ELR (cell line): ENCODE data around the gene AKT1S1.

Experiments
- DNase-seq: peaks from one replicate; pipeline ENCODE4 v3.0.0-alpha.2; 2015; ENCODE audit warnings: low read depth

The AKT1S1 gene

DNA sequence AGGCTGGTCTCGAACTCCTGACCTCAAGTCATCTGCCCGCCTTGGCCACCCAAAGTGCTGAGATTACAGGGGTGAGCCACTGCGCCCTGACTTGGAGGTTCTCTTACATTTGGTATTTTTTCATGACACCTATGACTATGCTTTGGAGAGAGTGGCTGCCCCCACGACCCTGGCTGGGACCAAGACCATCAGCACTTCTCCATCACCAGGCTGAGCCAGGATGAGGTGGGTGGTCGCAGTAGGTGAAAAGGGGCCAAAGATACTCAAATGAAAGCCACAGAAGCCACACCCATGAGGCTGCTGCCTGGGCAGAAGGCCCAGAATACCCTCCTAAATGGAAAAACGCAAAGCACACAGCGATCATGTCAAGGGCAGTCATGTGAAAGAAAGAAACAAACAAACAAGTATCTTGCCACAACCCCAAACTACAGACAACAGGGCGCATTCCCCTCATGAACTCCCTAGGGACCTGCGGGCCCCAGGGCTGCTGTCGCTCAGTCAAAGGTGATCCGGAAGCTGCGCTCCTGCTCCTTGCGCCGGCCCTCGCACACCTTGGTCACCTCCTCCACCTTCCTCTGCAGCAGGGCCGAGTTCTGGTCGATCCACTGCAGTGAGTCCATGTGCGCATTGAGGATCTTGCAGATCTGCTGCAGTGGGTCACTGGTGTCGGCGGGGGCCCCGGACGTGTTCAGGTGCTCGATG, 30.7 kb upstream of the AKT1S1 start:
- DNase-seq, result no peak

GRCh38 chr19:49906879-49907564, 29.9 kb upstream of the AKT1S1 start:
- no peak for DNase-seq

DNA sequence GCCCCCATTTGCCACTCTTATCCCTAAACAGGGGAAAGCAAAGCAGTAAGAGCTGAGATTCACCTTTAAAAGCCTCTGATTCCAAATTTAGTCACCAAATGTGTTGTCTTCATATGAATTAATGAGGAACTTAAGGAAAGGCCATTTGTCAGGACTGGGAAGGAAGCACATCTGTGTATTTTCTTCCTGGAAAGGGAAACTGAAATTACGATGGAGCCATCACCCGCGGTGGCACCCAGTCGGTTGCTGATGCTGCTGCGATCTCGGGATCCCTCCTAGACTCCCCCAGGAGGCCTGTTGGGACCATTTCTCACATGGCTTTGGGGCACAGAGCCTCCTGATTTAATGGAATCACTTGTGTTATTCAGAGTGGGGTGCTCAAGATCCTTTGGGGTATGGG, 27.0 kb upstream of the AKT1S1 start:
- no peak for DNase-seq

DNA sequence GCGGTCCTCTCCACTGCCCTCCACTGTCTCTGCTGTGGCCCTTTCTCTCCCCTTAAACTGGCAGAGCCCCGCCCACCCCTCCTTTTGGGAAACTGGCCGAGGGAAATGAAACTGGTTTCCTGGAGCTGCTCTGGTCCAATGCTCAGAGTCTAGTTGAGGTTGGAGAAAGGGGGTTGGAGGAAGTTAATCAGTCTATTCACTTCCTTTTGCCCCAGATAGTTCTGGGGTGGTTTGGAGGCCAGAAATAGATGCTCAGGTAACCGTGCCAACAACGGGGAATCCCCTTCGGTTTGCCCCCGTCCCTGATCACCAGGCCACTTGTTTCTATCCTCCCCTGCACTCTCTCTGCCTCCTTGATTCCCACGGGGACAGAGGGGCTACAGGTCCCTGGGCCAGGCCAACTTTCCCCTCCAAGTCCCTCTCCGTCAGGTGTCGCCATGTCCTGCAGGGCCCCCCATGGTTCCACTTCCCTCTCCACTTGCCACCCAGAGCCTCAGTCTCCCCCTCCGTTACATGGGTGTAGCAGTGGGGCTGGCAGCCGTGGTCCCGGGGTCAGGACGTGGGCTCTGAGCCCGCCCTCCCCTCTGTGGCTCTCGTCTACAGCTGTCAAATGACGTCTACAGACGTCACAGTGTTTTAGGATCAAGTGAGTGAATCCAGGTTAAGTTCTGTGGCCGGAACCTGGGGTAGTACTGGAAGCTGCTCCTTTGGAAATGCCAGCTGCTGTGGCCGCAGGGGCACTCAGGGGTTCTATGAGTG, 19.9 kb upstream of the AKT1S1 start, which contains the start of gene IL4I1:
IL4I1 (minus strand) TSS at position 25 of the 759 bp plus-strand sequence. CDS start 727 bp downstream, outside the sequence.
- DNase-seq, result peak; percentile 40

DNA sequence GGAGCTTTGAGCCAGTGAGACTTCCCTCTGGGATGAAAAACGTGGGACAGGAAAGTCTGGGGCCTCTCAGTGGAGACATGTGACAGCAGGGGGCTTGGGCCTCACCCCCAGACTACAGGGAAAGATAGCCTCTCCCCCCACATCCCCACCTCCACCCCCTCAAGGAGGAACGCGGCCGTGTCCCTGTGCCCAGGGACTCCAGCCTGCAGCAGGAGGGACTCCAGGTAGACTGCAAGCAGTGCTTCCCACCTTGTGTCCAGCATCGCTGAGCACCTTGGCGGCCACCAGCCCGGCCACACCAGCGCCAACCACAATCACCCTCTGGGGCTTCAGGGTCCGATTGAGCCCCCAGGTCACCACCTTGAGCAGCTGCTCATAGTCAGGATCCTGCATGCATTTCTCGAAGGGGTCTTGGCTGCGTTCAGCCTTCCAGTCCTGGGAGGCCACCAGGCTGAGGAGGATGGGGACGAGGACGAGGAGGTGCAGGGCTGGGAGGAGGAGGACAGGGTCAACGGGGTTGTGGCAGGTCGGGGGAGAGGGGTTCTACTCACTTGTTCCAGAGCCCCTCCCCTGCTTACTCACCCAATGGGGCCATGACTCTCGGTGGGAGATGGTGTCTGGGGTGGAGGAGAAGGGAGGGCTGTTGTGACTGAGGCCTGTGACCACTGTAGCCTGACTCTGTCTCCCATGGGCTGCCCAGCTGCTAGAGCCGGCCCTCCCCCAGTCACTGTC, 18.6 kb upstream of the AKT1S1 start:
- no peak for DNase-seq

DNA sequence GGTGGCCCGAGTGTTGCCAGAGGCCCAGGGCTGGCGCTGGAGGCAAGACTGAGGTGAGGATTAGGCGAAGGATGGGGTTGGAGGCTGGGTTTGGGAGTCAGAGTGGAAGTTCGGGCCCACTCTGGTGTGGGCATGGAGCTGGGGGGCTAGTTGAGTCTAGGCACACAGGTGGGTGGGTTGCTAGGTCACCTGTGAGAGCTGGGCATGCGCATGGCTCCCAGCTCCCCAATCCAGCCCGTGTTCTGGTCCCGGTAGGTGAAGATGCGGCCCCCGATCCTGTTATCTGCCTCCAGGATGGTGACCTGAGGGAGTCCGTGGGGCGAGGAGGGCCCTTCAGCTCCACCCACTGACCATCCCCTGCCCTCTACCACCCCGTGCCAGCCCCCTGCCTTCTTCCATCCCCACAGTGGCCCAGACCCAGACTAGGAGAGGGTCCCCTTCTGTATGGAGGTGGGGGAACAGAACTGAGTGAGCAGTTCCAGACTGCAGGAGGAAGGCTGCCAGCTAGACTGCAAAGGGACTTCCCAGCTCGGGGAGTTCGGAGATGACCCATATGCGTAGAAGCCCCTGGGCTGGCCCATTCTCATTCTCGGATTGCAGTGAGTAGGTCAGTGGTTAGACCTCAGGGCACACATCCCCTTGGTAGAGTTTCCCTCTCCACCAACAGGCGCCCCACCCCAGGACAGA, 17.9 kb upstream of the AKT1S1 start:
- no peak for DNase-seq

- DNase-seq, result no peak
These were observed 17.0 kb upstream of the AKT1S1 start for GRCh38 chr19:49894011-49894664.

DNA sequence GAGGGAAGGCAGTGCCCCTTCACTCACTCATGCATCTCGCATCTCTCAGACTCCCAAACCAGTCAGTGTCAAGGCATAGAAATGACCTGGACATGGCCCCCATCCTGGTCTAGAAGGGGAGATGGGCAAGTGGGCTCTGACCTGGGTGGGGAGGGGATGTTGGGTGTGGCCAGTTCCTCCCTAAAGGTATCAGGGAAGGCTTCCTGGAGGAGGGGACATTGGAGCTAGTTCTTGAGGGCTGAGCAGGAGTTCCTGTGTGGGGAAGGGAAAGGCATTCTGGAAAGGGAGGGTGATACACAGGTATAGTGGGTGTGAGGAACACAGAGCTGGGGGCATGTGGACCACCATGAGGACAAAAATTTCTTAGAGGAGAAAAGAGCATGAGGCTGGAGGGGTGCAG, 15.6 kb upstream of the AKT1S1 start:
- DNase-seq, result no peak

DNA sequence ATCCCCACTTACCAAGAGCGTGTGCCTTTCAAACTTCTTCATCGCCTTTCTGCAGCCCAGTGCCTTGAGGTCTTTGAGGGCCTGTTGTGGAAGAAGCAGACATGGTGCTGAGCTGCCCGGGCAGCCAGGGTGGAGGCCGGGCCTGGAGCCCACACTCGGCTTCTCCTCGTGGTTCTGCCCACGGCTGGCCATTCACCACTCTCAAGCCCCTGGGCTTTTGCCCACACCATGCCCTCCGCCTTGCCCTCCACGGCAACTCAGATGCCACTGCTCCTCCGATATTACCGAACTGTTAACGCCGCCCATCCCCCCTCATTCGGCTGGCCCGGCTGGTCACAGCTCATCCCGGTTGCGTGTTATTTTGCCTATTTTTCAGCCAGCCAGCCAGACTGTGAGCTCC, 14.2 kb upstream of the AKT1S1 start:
- DNase-seq, result no peak

GRCh38 chr19:49890349-49891311, 13.5 kb upstream of the AKT1S1 start:
- no peak for DNase-seq

DNA sequence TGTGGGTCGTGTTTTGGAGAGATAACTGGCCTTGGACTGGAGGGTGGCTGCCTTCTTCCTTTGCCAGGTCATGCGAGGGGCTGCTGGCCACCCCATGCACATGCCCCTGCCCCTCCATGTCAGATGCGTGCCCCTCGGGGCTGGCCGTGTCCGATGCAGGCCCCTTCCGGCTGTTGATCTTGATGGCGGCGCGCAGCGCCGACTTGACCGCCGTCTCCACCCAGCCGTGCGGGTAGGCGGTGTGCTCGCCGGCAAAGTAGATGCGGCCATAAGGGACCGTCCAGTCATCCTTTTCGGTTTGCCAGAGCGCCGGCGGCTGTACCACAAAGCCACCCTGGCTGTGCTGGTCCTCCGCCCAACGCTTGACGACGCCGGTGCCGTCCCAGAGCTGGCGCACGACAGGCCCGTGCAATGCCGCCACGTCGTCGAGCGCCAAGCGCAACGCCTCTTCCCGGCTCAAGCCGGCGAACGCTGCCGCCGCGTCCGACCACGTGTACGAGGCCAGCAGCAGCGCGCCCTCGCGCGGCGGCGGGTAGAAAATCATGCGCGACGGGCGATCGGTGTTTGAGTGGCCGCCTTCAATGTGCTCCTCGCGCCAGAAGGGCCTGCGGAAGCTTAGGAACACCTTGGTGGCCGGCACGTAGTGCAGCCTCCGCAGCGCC, 12.7 kb upstream of the AKT1S1 start:
- no peak for DNase-seq

DNA sequence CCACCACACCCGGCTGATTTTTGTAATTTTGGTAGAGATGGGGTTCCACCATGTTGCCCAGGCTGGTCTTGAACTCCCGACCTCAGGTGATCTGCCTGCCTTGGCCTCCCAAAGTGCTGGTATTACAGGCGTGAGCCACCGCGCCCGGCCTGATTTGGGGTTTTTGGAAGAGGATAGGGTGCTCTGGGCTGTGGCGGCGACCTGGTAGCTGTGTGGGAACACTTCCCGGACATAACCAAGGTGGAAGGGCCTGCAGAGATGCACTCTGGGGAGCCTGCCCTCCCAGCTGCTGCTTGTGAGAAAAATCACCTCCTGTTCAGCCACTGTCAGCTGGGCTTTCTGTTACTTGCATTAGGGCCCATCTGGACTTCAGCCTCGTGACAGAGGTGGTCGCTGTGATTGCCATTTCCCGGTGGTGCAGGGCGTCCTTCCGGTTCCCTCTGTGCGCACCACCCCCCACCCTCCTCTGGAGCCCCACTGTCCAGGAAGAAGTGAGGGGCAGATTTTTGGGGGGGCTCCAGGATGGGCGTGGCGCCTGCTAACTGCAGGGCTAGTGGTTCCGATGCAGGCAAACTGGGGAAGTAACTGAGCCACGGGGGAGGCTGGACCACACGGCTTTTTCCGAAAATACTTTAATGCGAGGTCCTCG, 12.0 kb upstream of the AKT1S1 start:
- no peak for DNase-seq

- no peak for DNase-seq
These were observed 11.3 kb upstream of the AKT1S1 start for GRCh38 chr19:49888510-49888824.

- DNase-seq, result no peak
These were observed 10.7 kb upstream of the AKT1S1 start for GRCh38 chr19:49887665-49888509.

DNA sequence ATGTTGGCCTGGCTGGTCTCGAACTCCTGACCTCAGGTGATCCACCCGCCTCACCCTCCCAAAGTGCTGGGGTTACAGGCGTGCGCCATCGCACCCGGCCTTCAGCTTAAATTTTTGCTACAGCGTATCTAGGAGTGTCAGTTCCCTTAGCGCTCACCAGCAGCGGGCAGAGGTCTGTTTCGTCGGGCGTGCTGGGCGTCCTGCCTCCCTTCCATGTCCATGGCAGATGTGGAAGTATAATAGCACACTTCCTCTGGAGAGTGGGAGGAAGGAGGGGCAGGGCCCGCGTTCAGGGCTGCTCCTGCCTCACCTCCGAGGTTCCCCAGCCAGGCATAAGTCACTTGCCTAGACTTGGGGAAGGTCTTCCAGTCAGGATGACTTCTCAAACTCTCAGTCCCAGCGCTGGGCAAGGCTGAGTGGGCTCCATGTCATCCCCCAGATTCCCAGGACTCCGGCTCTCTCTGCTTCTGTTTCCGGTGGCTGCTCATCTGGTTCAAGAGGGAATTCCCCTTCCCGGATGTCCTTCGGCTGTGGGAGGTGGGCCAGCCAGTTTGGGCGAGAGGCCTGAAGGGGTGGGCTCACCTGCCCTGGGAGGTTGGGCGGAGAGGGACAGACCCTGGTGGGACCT, 10.0 kb upstream of the AKT1S1 start:
- DNase-seq, result no peak

DNA sequence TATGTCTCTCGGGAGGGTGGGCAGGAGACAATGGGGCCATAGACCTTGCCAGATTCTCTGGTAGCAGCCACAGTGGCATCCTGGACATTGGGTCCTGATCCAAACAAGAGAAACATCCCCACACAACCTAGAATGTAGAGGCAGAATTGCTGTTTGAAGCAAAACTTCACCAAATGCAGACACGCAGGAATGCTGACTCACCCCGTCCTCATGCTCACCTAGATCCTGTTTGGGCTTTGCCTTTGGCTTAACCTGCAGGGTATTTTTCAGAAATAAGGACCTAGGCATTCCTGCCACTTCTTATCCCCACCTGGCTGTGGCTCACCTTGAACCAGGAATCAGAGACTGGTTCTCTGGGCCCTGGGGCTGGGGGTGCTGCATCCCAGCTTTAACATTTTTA, 7.6 kb upstream of the AKT1S1 start:
- no peak for DNase-seq

DNA sequence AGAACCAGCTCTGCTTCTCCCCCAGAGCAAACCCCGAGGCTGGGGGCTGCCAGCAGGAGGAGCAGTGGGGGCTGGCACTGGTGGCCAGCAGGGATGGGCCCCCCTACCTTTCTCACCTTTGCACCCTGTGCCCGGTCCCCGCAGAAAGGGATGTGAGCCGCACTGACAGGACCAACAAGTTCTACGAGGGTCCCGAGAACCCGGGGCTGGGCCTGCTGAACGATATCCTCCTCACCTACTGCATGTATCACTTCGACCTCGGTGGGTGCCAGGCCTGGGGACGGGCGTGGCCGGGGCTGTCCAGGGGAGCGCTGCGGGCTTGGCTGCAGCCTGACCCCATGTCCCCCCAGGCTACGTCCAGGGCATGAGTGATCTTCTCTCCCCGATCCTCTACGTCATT, 7.0 kb upstream of the AKT1S1 start:
- DNase-seq, result no peak

- no peak for DNase-seq
These were observed 5.9 kb upstream of the AKT1S1 start for GRCh38 chr19:49883094-49883493.
